ENCODE data around the gene ARHGDIG.

GRCh38 chr16:265711-266110, 14.7 kb upstream of the ARHGDIG start:
- TF ChIP-seq CTCF (IDR thresholded peaks at IDR 0.05) (no peak), POLR2A (IDR thresholded peaks at IDR 0.05) (no peak), EP300 (IDR thresholded peaks at IDR 0.05) (no peak), POLR2AphosphoS5 (IDR thresholded peaks at IDR 0.05) (no peak)
